ENCODE measurements around the gene DAPK1. TPM values are rescaled to one million over a fixed set of nuclear protein-coding genes. Genes with fewer than 3 reads are reported as not detected.

Gene DAPK1
- total and polyA plus RNA-seq, 11 donors, result 1.0 to 52.5 (median 2.3) TPM

DNA sequence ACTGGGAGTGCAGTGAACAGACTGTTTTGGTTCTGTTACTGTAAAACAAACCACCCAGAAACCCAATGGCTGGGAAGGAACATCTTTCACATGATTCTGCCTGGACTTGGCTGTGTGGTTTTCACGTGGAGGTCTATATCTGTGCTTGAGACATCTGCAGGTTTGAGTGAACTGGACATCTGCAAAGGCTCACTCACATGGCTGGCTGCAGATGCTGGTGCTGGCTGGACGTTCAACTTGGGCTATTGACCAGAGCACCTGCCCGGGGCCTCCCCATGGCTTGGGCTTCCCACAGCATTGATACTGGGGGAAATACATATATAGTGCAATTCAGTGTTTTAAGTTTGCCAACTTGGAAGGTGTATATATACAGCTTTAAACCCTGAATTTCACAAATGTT lies 235.1 kb downstream of the DAPK1 start:
- no peak overlapping the region for H3K4me3 ChIP-seq
- no peaks in the 10 kb centered on the region for H3K9me3 ChIP-seq
- no peak for DNase-seq
- H3K4me1 ChIP-seq, result peaks cover 0 to 29% (median 8%) of the 10 kb centered on the region in 12 donors
- 78 to 88% (median 82%) methylated on average over 3 of the region's 3 CpGs for WGBS, 4 donors
- TF ChIP-seq POLR2A (IDR thresholded peaks at IDR 0.05), result no peak
- TF ChIP-seq, protein P1, sequence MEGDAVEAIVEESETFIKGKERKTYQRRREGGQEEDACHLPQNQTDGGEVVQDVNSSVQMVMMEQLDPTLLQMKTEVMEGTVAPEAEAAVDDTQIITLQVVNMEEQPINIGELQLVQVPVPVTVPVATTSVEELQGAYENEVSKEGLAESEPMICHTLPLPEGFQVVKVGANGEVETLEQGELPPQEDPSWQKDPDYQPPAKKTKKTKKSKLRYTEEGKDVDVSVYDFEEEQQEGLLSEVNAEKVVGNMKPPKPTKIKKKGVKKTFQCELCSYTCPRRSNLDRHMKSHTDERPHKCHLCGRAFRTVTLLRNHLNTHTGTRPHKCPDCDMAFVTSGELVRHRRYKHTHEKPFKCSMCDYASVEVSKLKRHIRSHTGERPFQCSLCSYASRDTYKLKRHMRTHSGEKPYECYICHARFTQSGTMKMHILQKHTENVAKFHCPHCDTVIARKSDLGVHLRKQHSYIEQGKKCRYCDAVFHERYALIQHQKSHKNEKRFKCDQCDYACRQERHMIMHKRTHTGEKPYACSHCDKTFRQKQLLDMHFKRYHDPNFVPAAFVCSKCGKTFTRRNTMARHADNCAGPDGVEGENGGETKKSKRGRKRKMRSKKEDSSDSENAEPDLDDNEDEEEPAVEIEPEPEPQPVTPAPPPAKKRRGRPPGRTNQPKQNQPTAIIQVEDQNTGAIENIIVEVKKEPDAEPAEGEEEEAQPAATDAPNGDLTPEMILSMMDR (IDR thresholded peaks at IDR 0.05), result no peak
- H3K27ac ChIP-seq, result no peak overlapping the region
- no peak for ATAC-seq
- H3K36me3 ChIP-seq, result peaks cover 0 to 49% (median 47%) of the 10 kb centered on the region in 9 donors
- H3K27me3 ChIP-seq, result peaks cover 0 to 13% (median 0%) of the 10 kb centered on the region in 9 donors
- intact Hi-C loops (cut with DNase I), result loop anchor here in 1 of 10 donors (10.0 kb wide), 1 partner anchor 58 kb away; no protein-coding TSS in a partner anchor

DNA sequence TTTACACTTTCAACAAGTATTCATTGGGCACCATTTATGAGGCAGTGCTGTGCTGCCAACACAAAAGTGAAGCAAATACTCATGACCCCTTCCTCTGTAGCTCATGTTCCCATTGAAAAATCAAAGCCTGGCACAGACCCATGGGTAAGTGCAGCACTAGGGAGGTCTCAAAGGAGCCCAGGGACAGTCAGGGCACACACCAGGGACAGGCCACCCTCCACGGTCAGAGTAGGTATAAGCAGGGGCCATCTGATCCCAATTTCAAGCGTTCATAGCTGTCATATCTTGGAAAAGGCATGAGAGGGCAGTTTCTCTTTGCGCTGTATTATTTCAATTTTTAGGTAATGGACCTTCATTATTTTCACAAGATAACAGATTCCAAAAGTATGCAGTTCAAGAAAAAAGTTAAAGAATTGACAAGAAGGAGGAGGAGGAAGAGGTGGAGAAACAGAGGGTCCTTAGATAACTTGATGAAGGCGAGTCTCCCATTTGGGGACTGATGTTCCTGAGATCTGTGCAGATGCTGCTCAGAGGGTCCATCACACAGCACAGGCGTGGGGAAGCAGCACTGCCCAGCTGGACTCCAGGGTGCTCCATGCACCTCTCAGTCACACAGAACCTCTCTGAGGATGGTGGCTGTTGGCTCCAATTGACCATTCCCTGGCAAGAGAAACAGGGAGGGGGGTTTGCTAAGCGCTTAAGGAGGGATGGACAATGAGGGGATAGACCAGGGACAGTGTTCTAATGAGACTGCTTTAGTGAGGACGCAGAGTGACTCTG lies 235.8 kb downstream of the DAPK1 start:
- intact Hi-C loops (cut with DNase I), result loop anchor here in 1 of 10 donors (10.0 kb wide), 1 partner anchor 59 kb away; no protein-coding TSS in a partner anchor
- H3K27me3 ChIP-seq, result peaks cover 0 to 14% (median 0%) of the 10 kb centered on the region in 9 donors
- H3K4me1 ChIP-seq, result peaks cover 0 to 22% (median 6%) of the 10 kb centered on the region in 12 donors
- WGBS, 4 donors, result 89 to 94% (median 93%) methylated on average over 7 of the region's 7 CpGs
- peak in 1 of 4 donors; percentile 34 for ATAC-seq
- H3K9me3 ChIP-seq, result no peaks in the 10 kb centered on the region
- no peak overlapping the region for H3K27ac ChIP-seq
- TF ChIP-seq, protein P1 (IDR thresholded peaks at IDR 0.05), result no peak
- TF ChIP-seq POLR2A (IDR thresholded peaks at IDR 0.05), result no peak
- no peak for DNase-seq
- H3K4me3 ChIP-seq, result no peak overlapping the region
- peaks cover 0 to 42% (median 40%) of the 10 kb centered on the region in 9 donors for H3K36me3 ChIP-seq

GRCh38 chr9:87734106-87734505 lies 236.4 kb downstream of the DAPK1 start:
- Histone ChIP-seq H3K36me3 (peaks cover 0 to 37% (median 33%) of the 10 kb centered on the region in 9 donors), H3K9me3 (no peaks in the 10 kb centered on the region), H3K4me3 (no peak overlapping the region), H3K27ac (no peak overlapping the region), H3K4me1 (peaks cover 0 to 16% (median under 1%) of the 10 kb centered on the region in 12 donors), H3K27me3 (peaks cover 0 to 14% (median 0%) of the 10 kb centered on the region in 9 donors)
- TF ChIP-seq, protein P1 (IDR thresholded peaks at IDR 0.05), result no peak
- no peak for TF ChIP-seq POLR2A (IDR thresholded peaks at IDR 0.05)
- no peak for DNase-seq
- intact Hi-C loops (cut with DNase I), result loop anchor here in 1 of 10 donors (10.0 kb wide), 1 partner anchor 59 kb away; no protein-coding TSS in a partner anchor
- ATAC-seq, result no peak
- WGBS, 4 donors, result 45 to 59% (median 56%) methylated on average over 2 of the region's 2 CpGs

- H3K36me3 ChIP-seq, result no peaks in the 10 kb centered on the region
- no peak overlapping the region for H3K4me3 ChIP-seq
- no peaks in the 10 kb centered on the region for H3K4me1 ChIP-seq
- WGBS, 4 donors, result 39 to 64% (median 47%) methylated on average over 3 of the region's 3 CpGs
- DNase-seq, result no peak
- intact Hi-C loops (cut with DNase I), result loop anchor here in 1 of 10 donors (10.0 kb wide), 1 partner anchor 65 kb away; no protein-coding TSS in a partner anchor
- H3K9me3 ChIP-seq, result peaks cover 0 to 15% (median 6%) of the 10 kb centered on the region in 12 donors
- peaks cover 0 to 14% (median 0%) of the 10 kb centered on the region in 9 donors for H3K27me3 ChIP-seq
- TF ChIP-seq, protein P1 (IDR thresholded peaks at IDR 0.05), result no peak
- TF ChIP-seq POLR2A (IDR thresholded peaks at IDR 0.05), result no peak
- ATAC-seq, result no peak
- H3K27ac ChIP-seq, result no peak overlapping the region
These were observed 241.9 kb downstream of the DAPK1 start for GRCh38 chr9:87739546-87739945.
